Left ventricle myocardium inferior (tissue), 1 donor: ENCODE results near the gene PDPN. TPM values are rescaled to one million over a fixed set of nuclear protein-coding genes. Genes with fewer than 3 reads are reported as not detected.

Experiments used
- DNase-seq: peaks from one replicate; pipeline ENCODE4 v3.0.0-alpha.2; 2020
- H3K27ac ChIP-seq: fragments of 200-600 bp; replicated peaks from 2 replicates; pipeline ENCODE4 v1.8.0; 2021
- H3K27me3 ChIP-seq: fragments of 200-600 bp; 2 replicates; pipeline ENCODE4 v1.8.0; 2021; ENCODE audit warnings: low read depth
- H3K36me3 ChIP-seq: fragments of 200-600 bp; 2 replicates; pipeline ENCODE4 v1.8.0; 2021
- H3K4me1 ChIP-seq: fragments of 200-600 bp; 2 replicates; pipeline ENCODE4 v1.8.0; 2021
- H3K4me3 ChIP-seq: fragments of 200-600 bp; 2 replicates; pipeline ENCODE4 v1.8.0; 2021; ENCODE audit warnings: mild to moderate bottlenecking, moderate library complexity
- H3K9me3 ChIP-seq: fragments of 200-600 bp; replicated peaks from 2 replicates; pipeline ENCODE4 v1.8.0; 2021
- intact Hi-C: fragments of 100-400 bp; cut with micrococcal nuclease; formaldehyde crosslinking; loops from one replicate; pipeline ENCODE4 v1.11.0; 2022
- total RNA-seq: library from RNA; stranded (reverse); fragmentation: NEBNext Ultra II Directional; extraction: Animal tissue kit (Norgen Biotek cat#: 25700); gene quantifications from one replicate; pipeline ENCODE4 v1.2.1, GENCODE V29; 2021
- TF ChIP-seq, protein P1 (sequence below): fragments of 200-600 bp; IDR thresholded peaks from 2 replicates; pipeline ENCODE4 v1.8.0; 2021; ENCODE audit warnings: antibody characterized with exemption, mild to moderate bottlenecking, borderline replicate concordance
- donor health status: DM: no; HTN: yes; CAD: no; lungs with severe emphysema.

PDPN gene
- total RNA-seq, 1 donor from 2014 or later: 16.7 TPM

- TF ChIP-seq, protein P1, sequence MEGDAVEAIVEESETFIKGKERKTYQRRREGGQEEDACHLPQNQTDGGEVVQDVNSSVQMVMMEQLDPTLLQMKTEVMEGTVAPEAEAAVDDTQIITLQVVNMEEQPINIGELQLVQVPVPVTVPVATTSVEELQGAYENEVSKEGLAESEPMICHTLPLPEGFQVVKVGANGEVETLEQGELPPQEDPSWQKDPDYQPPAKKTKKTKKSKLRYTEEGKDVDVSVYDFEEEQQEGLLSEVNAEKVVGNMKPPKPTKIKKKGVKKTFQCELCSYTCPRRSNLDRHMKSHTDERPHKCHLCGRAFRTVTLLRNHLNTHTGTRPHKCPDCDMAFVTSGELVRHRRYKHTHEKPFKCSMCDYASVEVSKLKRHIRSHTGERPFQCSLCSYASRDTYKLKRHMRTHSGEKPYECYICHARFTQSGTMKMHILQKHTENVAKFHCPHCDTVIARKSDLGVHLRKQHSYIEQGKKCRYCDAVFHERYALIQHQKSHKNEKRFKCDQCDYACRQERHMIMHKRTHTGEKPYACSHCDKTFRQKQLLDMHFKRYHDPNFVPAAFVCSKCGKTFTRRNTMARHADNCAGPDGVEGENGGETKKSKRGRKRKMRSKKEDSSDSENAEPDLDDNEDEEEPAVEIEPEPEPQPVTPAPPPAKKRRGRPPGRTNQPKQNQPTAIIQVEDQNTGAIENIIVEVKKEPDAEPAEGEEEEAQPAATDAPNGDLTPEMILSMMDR: no peak
- Histone ChIP-seq H3K27ac (peak overlapping the region; percentile 88), H3K4me1 (peaks cover 41% of the 10 kb centered on the region), H3K27me3 (no peaks in the 10 kb centered on the region), H3K36me3 (no peaks in the 10 kb centered on the region), H3K9me3 (no peaks in the 10 kb centered on the region), H3K4me3 (peak overlapping the region; percentile 41)
- peak; percentile 62 for DNase-seq
- intact Hi-C loops: no loop called here
Measured at GRCh38 chr1:13540866-13541265, 42.8 kb upstream of the PDPN start.

- H3K4me3 ChIP-seq: no peak overlapping the region
Measured at GRCh38 chr1:13541435-13542215, 42.0 kb upstream of the PDPN start.

GRCh38 chr1:13543451-13544220 is 40.0 kb upstream of the PDPN start:
- intact Hi-C loops: no loop called here
- peak overlapping the region; percentile 22 for H3K4me3 ChIP-seq

More at GRCh38 chr1:13541435-13542215, 42.0 kb upstream of the PDPN start:
- DNase-seq: no peak
- TF ChIP-seq, protein P1: no peak
- H3K9me3 ChIP-seq: no peaks in the 10 kb centered on the region
- no peaks in the 10 kb centered on the region for H3K36me3 ChIP-seq
- H3K27ac ChIP-seq: peak overlapping the region; percentile 88
- H3K4me1 ChIP-seq: peaks cover 34% of the 10 kb centered on the region
- intact Hi-C loops: no loop called here
- peaks cover under 1% of the 10 kb centered on the region for H3K27me3 ChIP-seq

DNA sequence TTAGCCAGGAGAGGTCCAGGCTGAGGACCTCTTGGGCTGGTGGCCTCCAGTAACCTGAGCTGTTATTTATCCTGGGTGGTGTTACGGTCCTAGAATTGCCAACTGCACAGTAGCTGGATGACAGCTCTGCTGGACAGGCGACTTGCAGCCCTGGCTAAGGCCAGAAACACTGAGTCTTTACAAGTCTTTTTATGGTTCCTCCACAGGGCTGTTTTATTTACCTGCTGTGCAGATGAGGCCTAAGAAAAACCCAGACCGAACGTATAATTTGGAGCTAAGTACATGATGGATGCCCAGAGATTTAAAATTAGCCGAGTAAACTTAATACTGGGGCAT is 39.4 kb upstream of the PDPN start:
- no peaks in the 10 kb centered on the region for H3K36me3 ChIP-seq
- H3K27me3 ChIP-seq: peaks cover 4% of the 10 kb centered on the region
- no peak for DNase-seq
- intact Hi-C loops: no loop called here
- no peaks in the 10 kb centered on the region for H3K9me3 ChIP-seq
- peaks cover 28% of the 10 kb centered on the region for H3K4me1 ChIP-seq
- no peak overlapping the region for H3K4me3 ChIP-seq
- H3K27ac ChIP-seq: peak overlapping the region; percentile 88
- TF ChIP-seq, protein P1: no peak

More at GRCh38 chr1:13543451-13544220, 40.0 kb upstream of the PDPN start:
- Histone ChIP-seq H3K27ac (peak overlapping the region; percentile 88), H3K36me3 (no peaks in the 10 kb centered on the region), H3K27me3 (peaks cover 4% of the 10 kb centered on the region), H3K4me1 (peaks cover 28% of the 10 kb centered on the region), H3K9me3 (no peaks in the 10 kb centered on the region)
- TF ChIP-seq, protein P1: peak; percentile 70
- DNase-seq: peak; percentile 69

- Histone ChIP-seq H3K27me3 (peaks cover 4% of the 10 kb centered on the region), H3K4me1 (peaks cover 8% of the 10 kb centered on the region), H3K9me3 (no peaks in the 10 kb centered on the region), H3K27ac (no peak overlapping the region), H3K4me3 (no peak overlapping the region), H3K36me3 (no peaks in the 10 kb centered on the region)
- no peak for DNase-seq
- intact Hi-C loops: no loop called here
- TF ChIP-seq, protein P1: no peak
Measured at GRCh38 chr1:13546791-13547190, 36.8 kb upstream of the PDPN start.
